Neural progenitor cell (in vitro differentiated cells): ENCODE results near the gene LSM10. TPM values are rescaled to one million over a fixed set of nuclear protein-coding genes. Genes with fewer than 3 reads are reported as not detected.

Source experiments
- DNase-seq: peaks from one replicate; pipeline ENCODE4 v3.0.0-alpha.2; 2016; ENCODE audit warnings: low spot score
- H2AFZ ChIP-seq: fragments of 200-600 bp; sonication (generic); replicated peaks from 2 replicates; pipeline ENCODE4 v1.6.1; 2016; ENCODE audit warnings: antibody characterized with exemption
- H3F3A ChIP-seq: fragments of 200-600 bp; sonication (generic); 2 replicates; pipeline ENCODE4 v1.6.1; 2016; ENCODE audit warnings: antibody characterized with exemption, low read depth
- H3K27ac ChIP-seq: fragments of 200-600 bp; sonication (generic); 2 replicates; pipeline ENCODE4 v1.5.1; 2016; ENCODE audit warnings: mild to moderate bottlenecking
- H3K27me3 ChIP-seq: fragments of 200-600 bp; sonication (generic); 2 replicates; pipeline ENCODE4 v1.6.1; 2016; ENCODE audit warnings: mild to moderate bottlenecking, moderate library complexity
- H3K36me3 ChIP-seq: fragments of 200-600 bp; sonication (generic); 2 replicates; pipeline ENCODE4 v1.5.1; 2016
- H3K4me1 ChIP-seq: fragments of 200-600 bp; sonication (generic); 2 replicates; pipeline ENCODE4 v1.6.1; 2016; ENCODE audit warnings: mixed run types
- H3K4me2 ChIP-seq: fragments of 200-600 bp; sonication (generic); 2 replicates; pipeline ENCODE4 v1.6.1; 2016
- H3K4me3 ChIP-seq: fragments of 200-600 bp; sonication (generic); 2 replicates; pipeline ENCODE4 v1.5.1; 2016
- H3K79me2 ChIP-seq: fragments of 200-600 bp; sonication (generic); 2 replicates; pipeline ENCODE4 v1.6.1; 2016; ENCODE audit warnings: low read depth
- H3K9ac ChIP-seq: fragments of 200-600 bp; sonication (generic); 2 replicates; pipeline ENCODE4 v1.6.1; 2016
- H3K9me3 ChIP-seq: fragments of 200-600 bp; sonication (generic); 2 replicates; pipeline ENCODE4 v1.5.1; 2016; ENCODE audit warnings: low read depth
- H4K20me1 ChIP-seq: fragments of 200-600 bp; sonication (generic); 2 replicates; pipeline ENCODE4 v1.6.1; 2016; ENCODE audit warnings: low read depth
- H3K27ac Mint-ChIP-seq: 3 replicates; pipeline ENCODE4 v1.8.0; 2021; ENCODE audit warnings: mixed read lengths
- H3K27me3 Mint-ChIP-seq: 2 replicates; pipeline ENCODE4 v1.8.0; 2022; ENCODE audit warnings: low read depth, mild to moderate bottlenecking, inconsistent platforms, moderate library complexity, mixed read lengths; ENCODE audit not compliant: insufficient read depth
- H3K36me3 Mint-ChIP-seq: 3 replicates; pipeline ENCODE4 v1.8.0; 2021; ENCODE audit warnings: mixed read lengths
- H3K4me1 Mint-ChIP-seq: 3 replicates; pipeline ENCODE4 v1.8.0; 2021; ENCODE audit warnings: mixed read lengths
- H3K4me3 Mint-ChIP-seq: 3 replicates; pipeline ENCODE4 v1.8.0; 2021; ENCODE audit warnings: mild to moderate bottlenecking, moderate library complexity, mixed read lengths
- H3K9me3 Mint-ChIP-seq: 3 replicates; pipeline ENCODE4 v1.8.0; 2020; ENCODE audit warnings: mixed read lengths
- CTCF ChIP-seq: fragments of 200-600 bp; sonication (generic); IDR thresholded peaks from 2 replicates; pipeline ENCODE4 v1.5.1; 2017; ENCODE audit warnings: antibody characterized with exemption, mild to moderate bottlenecking
- EZH2 ChIP-seq: fragments of 200-600 bp; sonication (generic); IDR thresholded peaks from 2 replicates; pipeline ENCODE4 v1.6.1; 2017; ENCODE audit warnings: antibody characterized with exemption, mild to moderate bottlenecking, moderate library complexity
- EZH2phosphoT487 ChIP-seq: fragments of 200-600 bp; sonication (generic); IDR thresholded peaks from 2 replicates; pipeline ENCODE4 v1.6.1; 2017; ENCODE audit warnings: antibody characterized with exemption
- total RNA-seq: library from RNA; depleted of rRNA; stranded (reverse); fragments of >200 nt; gene quantifications from 2 replicates; pipeline ENCODE4 v1.2.3, GENCODE V29; 2015; ENCODE audit warnings: low replicate concordance

Gene LSM10
- total RNA-seq, 1 donor from 2014 or later, result 8.6 TPM

- H3K4me1 Mint-ChIP-seq, result peaks cover 8% of the 10 kb centered on the region
- Histone ChIP-seq H3K27ac (no peak overlapping the region), H3K9me3 (no peaks in the 10 kb centered on the region), H3K27me3 (no peaks in the 10 kb centered on the region), H3F3A (no peaks in the 10 kb centered on the region), H2AFZ (no peak overlapping the region), H3K4me3 (no peak overlapping the region), H3K79me2 (no peaks in the 10 kb centered on the region), H3K36me3 (no peaks in the 10 kb centered on the region), H3K4me2 (no peak overlapping the region), H3K9ac (no peak overlapping the region), H4K20me1 (no peaks in the 10 kb centered on the region), H3K4me1 (no peaks in the 10 kb centered on the region)
- H3K36me3 Mint-ChIP-seq, result peaks cover 9% of the 10 kb centered on the region
- H3K4me3 Mint-ChIP-seq, result no peak overlapping the region
- H3K27ac Mint-ChIP-seq, result no peak overlapping the region
- H3K27me3 Mint-ChIP-seq, result peaks cover 9% of the 10 kb centered on the region
- no peaks in the 10 kb centered on the region for H3K9me3 Mint-ChIP-seq
- TF ChIP-seq EZH2 (no peak), EZH2phosphoT487 (no peak), CTCF (no peak)
- no peak for DNase-seq
Observed at GRCh38 chr1:36421649-36422048, 23.9 kb upstream of the LSM10 start.

- no peaks in the 10 kb centered on the region for H3K9me3 Mint-ChIP-seq
- H3K36me3 Mint-ChIP-seq, result peaks cover 9% of the 10 kb centered on the region
- Histone ChIP-seq H3K27me3 (no peaks in the 10 kb centered on the region), H3K9ac (no peak overlapping the region), H3K27ac (no peak overlapping the region), H3K36me3 (no peaks in the 10 kb centered on the region), H3K4me2 (no peak overlapping the region), H2AFZ (no peak overlapping the region), H3K4me3 (no peak overlapping the region), H3K4me1 (no peaks in the 10 kb centered on the region), H3F3A (no peaks in the 10 kb centered on the region), H3K9me3 (no peaks in the 10 kb centered on the region), H3K79me2 (no peaks in the 10 kb centered on the region), H4K20me1 (no peaks in the 10 kb centered on the region)
- peak overlapping the region; percentile 65 for H3K27ac Mint-ChIP-seq
- H3K4me3 Mint-ChIP-seq, result peak overlapping the region; percentile 49
- TF ChIP-seq CTCF (peak; percentile 84), EZH2 (no peak)
- peak; percentile 87 for DNase-seq
- peaks cover 9% of the 10 kb centered on the region for H3K27me3 Mint-ChIP-seq
- peaks cover 8% of the 10 kb centered on the region for H3K4me1 Mint-ChIP-seq
Observed at GRCh38 chr1:36420836-36421317, 23.2 kb upstream of the LSM10 start.

GRCh38 chr1:36420409-36420808 lies 22.7 kb upstream of the LSM10 start:
- no peaks in the 10 kb centered on the region for H4K20me1 ChIP-seq
- H3K27ac ChIP-seq, result no peak overlapping the region
- H3K4me3 Mint-ChIP-seq, result no peak overlapping the region
- H3K36me3 ChIP-seq, result no peaks in the 10 kb centered on the region
- no peak overlapping the region for H3K9ac ChIP-seq
- H3K4me2 ChIP-seq, result no peak overlapping the region
- no peaks in the 10 kb centered on the region for H3K9me3 Mint-ChIP-seq
- no peaks in the 10 kb centered on the region for H3K79me2 ChIP-seq
- H3K27ac Mint-ChIP-seq, result peak overlapping the region; percentile 65
- TF ChIP-seq CTCF (no peak), EZH2phosphoT487 (no peak), EZH2 (no peak)
- no peak overlapping the region for H2AFZ ChIP-seq
- peaks cover 9% of the 10 kb centered on the region for H3K36me3 Mint-ChIP-seq
- H3K9me3 ChIP-seq, result no peaks in the 10 kb centered on the region
- no peaks in the 10 kb centered on the region for H3F3A ChIP-seq
- no peak overlapping the region for H3K4me3 ChIP-seq
- peaks cover 8% of the 10 kb centered on the region for H3K4me1 Mint-ChIP-seq
- no peak for DNase-seq
- peaks cover 8% of the 10 kb centered on the region for H3K27me3 Mint-ChIP-seq
- no peaks in the 10 kb centered on the region for H3K27me3 ChIP-seq
- no peaks in the 10 kb centered on the region for H3K4me1 ChIP-seq
